ENCODE results near the gene EFTUD2. TPM values are rescaled to one million over a fixed set of nuclear protein-coding genes. Genes with fewer than 3 reads are reported as not detected.

EFTUD2 gene
- total RNA-seq, 1 donor from 2014 or later, result 75.2 TPM

GRCh38 chr17:44926821-44927525, 27.7 kb upstream of the EFTUD2 start:
- DNase-seq (ENCODE audit: low spot score) (no peak), ATAC-seq (no peak)
- intact Hi-C loops (cut with DNase I), result no loop called here

GRCh38 chr17:44925731-44926697, 26.8 kb upstream of the EFTUD2 start:
- ATAC-seq (no peak), DNase-seq (ENCODE audit: low spot score) (no peak)
- intact Hi-C loops (cut with DNase I), result no loop called here

- ATAC-seq (no peak), DNase-seq (ENCODE audit: low spot score) (no peak)
- intact Hi-C loops (cut with DNase I), result no loop called here
Measured at GRCh38 chr17:44924107-44924544, 24.9 kb upstream of the EFTUD2 start.

- intact Hi-C loops (cut with DNase I), result no loop called here
- DNase-seq (ENCODE audit: low spot score) (peak; percentile 41), ATAC-seq (no peak)
Measured at GRCh38 chr17:44922746-44923470, 23.7 kb upstream of the EFTUD2 start.

- no peak for ATAC-seq
- DNase-seq (ENCODE audit: low spot score), result no peak
- intact Hi-C loops (cut with DNase I), result no loop called here
Measured at GRCh38 chr17:44922136-44922535, 22.9 kb upstream of the EFTUD2 start.

- peak; percentile 59 for DNase-seq (ENCODE audit: low spot score)
Measured at GRCh38 chr17:44921122-44921882, 22.1 kb upstream of the EFTUD2 start.

GRCh38 chr17:44920565-44920940, 21.3 kb upstream of the EFTUD2 start:
- intact Hi-C loops (cut with DNase I), result loop anchor here (2.0 kb wide), 1 partner anchor 100 kb away; no protein-coding TSS in a partner anchor
- DNase-seq (ENCODE audit: low spot score) (peak; percentile 53), ATAC-seq (peak; percentile 8)

More at GRCh38 chr17:44921122-44921882, 22.1 kb upstream of the EFTUD2 start:
- peak; percentile 15 for ATAC-seq
- intact Hi-C loops (cut with DNase I), result loop anchor here (2.0 kb wide), 1 partner anchor 99 kb away; no protein-coding TSS in a partner anchor

- intact Hi-C loops (cut with DNase I), result loop anchor here (2.0 to 10.0 kb wide), 2 partner anchors 101 to 215 kb away; partner anchors contain the start of genes ACBD4 and PLCD3
- DNase-seq (ENCODE audit: low spot score) (peak; percentile 85), ATAC-seq (peak; percentile 95)
Measured at GRCh38 chr17:44919885-44920564, 20.8 kb upstream of the EFTUD2 start.

GRCh38 chr17:44919411-44919810, 20.2 kb upstream of the EFTUD2 start:
- no peak for ATAC-seq
- intact Hi-C loops (cut with DNase I), result loop anchor here (10.0 kb wide), 1 partner anchor 215 kb away; the partner anchor contains the start of genes ACBD4 and PLCD3
- no peak for DNase-seq (ENCODE audit: low spot score)

GRCh38 chr17:44918006-44918405, 18.8 kb upstream of the EFTUD2 start:
- DNase-seq (ENCODE audit: low spot score) (no peak), ATAC-seq (no peak)
- intact Hi-C loops (cut with DNase I), result loop anchor here (10.0 kb wide), 1 partner anchor 217 kb away; the partner anchor contains the start of genes ACBD4 and PLCD3

GRCh38 chr17:44917456-44917855, 18.2 kb upstream of the EFTUD2 start:
- intact Hi-C loops (cut with DNase I), result loop anchor here (10.0 kb wide), 1 partner anchor 217 kb away; the partner anchor contains the start of genes ACBD4 and PLCD3
- no peak for DNase-seq (ENCODE audit: low spot score)

GRCh38 chr17:44916781-44917241, 17.6 kb upstream of the EFTUD2 start:
- ATAC-seq, result peak; percentile 7
- intact Hi-C loops (cut with DNase I), result loop anchor here (10.0 kb wide), 1 partner anchor 218 kb away; the partner anchor contains the start of genes ACBD4 and PLCD3
- peak; percentile 79 for DNase-seq (ENCODE audit: low spot score)

More at GRCh38 chr17:44917456-44917855, 18.2 kb upstream of the EFTUD2 start:
- no peak for ATAC-seq

GRCh38 chr17:44915862-44916780, 16.9 kb upstream of the EFTUD2 start:
- intact Hi-C loops (cut with DNase I), result loop anchor here (10.0 kb wide), 1 partner anchor 219 kb away; the partner anchor contains the start of genes ACBD4 and PLCD3
- ATAC-seq (no peak), DNase-seq (ENCODE audit: low spot score) (peak; percentile 43)

- intact Hi-C loops (cut with DNase I), result loop anchor here (10.0 kb wide), 1 partner anchor 219 kb away; the partner anchor contains the start of genes ACBD4 and PLCD3
- DNase-seq (ENCODE audit: low spot score), result peak; percentile 58
- no peak for ATAC-seq
Measured at GRCh38 chr17:44915321-44915726, 16.1 kb upstream of the EFTUD2 start, which contains the start of gene GFAP. Gene GFAP (minus strand): TSS chr17:44915500. CDS start chr17:44915486, 14 bp downstream.

- DNase-seq (ENCODE audit: low spot score), result peak; percentile 47
Measured at GRCh38 chr17:44914698-44915271, 15.5 kb upstream of the EFTUD2 start.

More at GRCh38 chr17:44914698-44915271, 15.5 kb upstream of the EFTUD2 start:
- no peak for ATAC-seq
- intact Hi-C loops (cut with DNase I), result loop anchor here (10.0 kb wide), 1 partner anchor 220 kb away; the partner anchor contains the start of genes ACBD4 and PLCD3
